Panc1 (cell line): ENCODE measurements around the gene ZWINT. TPM values are rescaled to one million over a fixed set of nuclear protein-coding genes. Genes with fewer than 3 reads are reported as not detected.
A peak's percentile ranks its signal among the peaks of the same experiment; 100 is the strongest.

Experiments
- ATAC-seq: fragments of 200-7000 bp; cut with Tn5 transposase; 2 replicates; pipeline ENCODE4 v1.9.1; 2020; ENCODE audit warnings: mild to moderate bottlenecking, moderate library complexity
- BruUV-seq: library from RNA; stranded (reverse); fragments of 400-500 nt; replicated peaks from 2 replicates; lab custom pipeline; 2021; lab: Mats Ljungman, UMichigan
- CTCF ChIA-PET: fragments of 300-600 bp; sonication (Branson Sonifier 250); formaldehyde crosslinking; loops from one replicate; lab custom pipeline; 2022; ENCODE audit warnings: antibody characterized with exemption; lab: Charles Lee
- POLR2A ChIA-PET: fragments of 300-600 bp; sonication (Branson Sonifier 250); formaldehyde crosslinking; loops from one replicate; lab custom pipeline; 2022; ENCODE audit warnings: antibody characterized with exemption; lab: Charles Lee
- DNase-seq: peaks from one replicate; pipeline ENCODE4 v3.0.0-alpha.2; 2010; ENCODE audit warnings: low read depth, low spot score
- H3K27ac ChIP-seq: 2 replicates; pipeline ENCODE4 v1.5.1; 2011; ENCODE audit warnings: mild to moderate bottlenecking, low read length, inconsistent platforms
- H3K27me3 ChIP-seq: fragments of 200-500 bp; sonication (Bioruptor generic); 2 replicates; pipeline ENCODE4 v1.6.0; 2014; ENCODE audit warnings: low read length, inconsistent platforms; ENCODE audit not compliant: control insufficient read depth, insufficient read depth
- H3K36me3 ChIP-seq: fragments of 200-500 bp; sonication (Bioruptor generic); 2 replicates; pipeline ENCODE4 v1.5.1; 2014; ENCODE audit warnings: inconsistent platforms, mild to moderate bottlenecking, low read length, moderate library complexity; ENCODE audit not compliant: control insufficient read depth, insufficient read depth
- H3K4me1 ChIP-seq: 2 replicates; pipeline ENCODE4 v1.5.1; 2011; ENCODE audit warnings: inconsistent platforms, mild to moderate bottlenecking, low read length, moderate library complexity; ENCODE audit not compliant: control insufficient read depth, insufficient read depth
- H3K4me3 ChIP-seq, 2 experiments: 2 replicates each; pipeline ENCODE4 v1.5.1; 2011 to 2012; ENCODE audit warnings: low read depth in 2 of 2, low read length in 2 of 2, mild to moderate bottlenecking in 2 of 2, inconsistent platforms in 1 of 2, moderate library complexity in 1 of 2
- H3K9me3 ChIP-seq: fragments of 200-500 bp; sonication (Bioruptor generic); 2 replicates; pipeline ENCODE4 v1.5.1; 2014; ENCODE audit warnings: low read depth, mild to moderate bottlenecking, inconsistent platforms, low read length, moderate library complexity; ENCODE audit not compliant: control insufficient read depth, insufficient read depth
- CTCF ChIP-seq: fragments of 450-650 bp; IDR thresholded peaks from 2 replicates; pipeline ENCODE4 v1.5.1; 2017; ENCODE audit warnings: mild to moderate bottlenecking
- POLR2AphosphoS5 ChIP-seq: IDR thresholded peaks from 2 replicates; pipeline ENCODE4 v1.6.1; 2012; ENCODE audit warnings: mild to moderate bottlenecking, low read depth, low read length, moderate library complexity
- REST ChIP-seq, 2 experiments: IDR thresholded peaks; 2 replicates each; pipeline ENCODE4 v1.6.1; 2011 to 2012; ENCODE audit warnings: low read depth in 2 of 2, control low read depth in 1 of 2, low read length in 1 of 2, mild to moderate bottlenecking in 1 of 2, moderate library complexity in 1 of 2; ENCODE audit not compliant: insufficient read depth in 1 of 2
- SIN3A ChIP-seq: IDR thresholded peaks from 2 replicates; pipeline ENCODE4 v1.6.1; 2012; ENCODE audit warnings: low read depth, mild to moderate bottlenecking, low read length, moderate library complexity, borderline replicate concordance; ENCODE audit not compliant: insufficient read depth
- TCF7L2 ChIP-seq: IDR thresholded peaks from 2 replicates; pipeline ENCODE4 v1.6.1; 2011; ENCODE audit warnings: mild to moderate bottlenecking, low read depth, low read length, inconsistent platforms
- in situ Hi-C: cut with HindIII; loops from 2 replicates; pipeline ENCODE4 v1.10.0; 2016; ENCODE audit warnings: low sequenced_read_pairs, low pct_unique_long_range_greater_than_20kb
- intact Hi-C: fragments of 100-400 bp; cut with micrococcal nuclease; formaldehyde crosslinking; loops from one replicate; pipeline ENCODE4 v1.10.0; 2022; ENCODE audit not compliant: unreplicated experiment
- total RNA-seq: library from RNA; stranded (reverse); gene quantifications from one replicate; pipeline ENCODE4 v1.2.1, GENCODE V29; 2021; ENCODE audit not compliant: unreplicated experiment

ZWINT gene
- total RNA-seq, 1 experiment from 2014 or later = 85.8 TPM

DNA sequence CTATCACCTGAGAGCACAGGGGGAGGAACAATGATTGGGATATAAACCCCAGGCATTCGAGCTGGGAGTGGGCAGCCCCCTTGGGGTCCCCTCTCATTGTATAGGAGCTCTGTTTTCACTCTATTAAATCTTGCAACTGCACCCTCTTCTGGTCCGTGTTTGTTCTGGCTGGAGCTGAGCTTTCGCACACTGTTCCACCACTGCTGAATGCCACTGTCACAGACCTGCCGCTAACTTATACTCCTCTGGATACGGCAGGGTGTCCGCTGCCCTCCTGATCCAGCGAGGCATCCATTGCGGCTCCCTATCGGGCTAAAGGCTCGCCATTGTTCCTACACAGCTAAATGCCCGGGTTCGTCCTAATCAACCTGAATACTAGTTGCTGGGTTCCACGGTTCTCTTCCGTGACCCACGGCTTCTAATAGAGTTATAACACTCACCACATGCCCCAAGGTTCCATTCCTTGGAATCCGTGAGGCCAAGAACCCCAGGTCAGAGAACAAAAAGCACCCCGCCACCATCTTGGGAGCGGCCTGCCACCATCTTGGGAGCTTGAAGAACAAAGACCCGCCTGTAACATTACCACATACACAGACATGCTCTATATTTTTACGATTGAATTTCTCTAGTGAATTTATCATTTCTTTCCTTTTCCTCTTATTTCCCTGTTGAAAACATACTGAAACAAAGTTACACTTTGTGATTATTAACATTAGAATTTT lies 9.0 kb downstream of the ZWINT start:
- Histone ChIP-seq H3K27ac (no peak overlapping the region), H3K27me3 (no peaks in the 10 kb centered on the region), H3K4me3 (no peak overlapping the region), H3K9me3 (no peaks in the 10 kb centered on the region), H3K36me3 (peaks cover 19% of the 10 kb centered on the region), H3K4me1 (no peaks in the 10 kb centered on the region; the same call in 1 of the 2 replicates)
- ChIA-PET POLR2A (interaction anchor here (0.6 kb wide), 1 partner anchor 10 kb away, joined by 3 read pairs; no protein-coding TSS in a partner anchor), CTCF (no interaction called here)
- BruUV-seq = no TSS peak
- no peak for TF ChIP-seq SIN3A
- TF ChIP-seq REST (IDR thresholded peaks at IDR 0.05; ENCODE audit: insufficient read depth in 1 of 2, low read depth in 2 of 2, low read length in 1 of 2) = no peak
- TF ChIP-seq TCF7L2 = no peak
- no peak for TF ChIP-seq CTCF
- TF ChIP-seq POLR2AphosphoS5 = no peak
- in situ Hi-C loops = no loop called here
- DNase-seq (no peak), ATAC-seq (peak; percentile 53; the same call in 1 of the 2 replicates)
- intact Hi-C loops = no loop called here

- no peak for ATAC-seq
- H3K4me3 ChIP-seq = no peak overlapping the region
- intact Hi-C loops = no loop called here
- TF ChIP-seq POLR2AphosphoS5 (no peak), SIN3A (no peak), TCF7L2 (no peak), CTCF (peak; percentile 29; the same call in 1 of the 2 replicates)
- ChIA-PET CTCF (interaction anchor here (0.6 kb wide), 1 partner anchor 300 kb away, joined by 5 read pairs; no protein-coding TSS in a partner anchor), POLR2A (interaction anchor here (0.9 kb wide), 1 partner anchor 9 kb away, joined by 3 read pairs; no protein-coding TSS in a partner anchor)
- BruUV-seq = no TSS peak
- DNase-seq = no peak
- no peaks in the 10 kb centered on the region for H3K27me3 ChIP-seq
- no peak overlapping the region for H3K27ac ChIP-seq
- H3K9me3 ChIP-seq = no peaks in the 10 kb centered on the region
- H3K36me3 ChIP-seq = peaks cover 7% of the 10 kb centered on the region; the same call in 1 of the 2 replicates
- no peaks in the 10 kb centered on the region for H3K4me1 ChIP-seq
- in situ Hi-C loops = no loop called here
Measured at GRCh38 chr10:56349611-56350010, 11.4 kb downstream of the ZWINT start.
